Stomach (tissue), 9 donors: ENCODE measurements around the gene TTC7B. TPM values are rescaled to one million over a fixed set of nuclear protein-coding genes. Genes with fewer than 3 reads are reported as not detected.

Experiments used
- DNase-seq, 2 donors: peaks; one replicate each; pipeline versions ENCODE4 v3.0.0 to v3.0.0-alpha.2; 2013 to 2019
- H3K27ac ChIP-seq, 5 donors: fragments of 200-600 bp in 4 of 5; sonication (generic) in 4 of 5; one replicate each; pipeline ENCODE4 v1.5.1; 2013 to 2019; ENCODE audit warnings: mild to moderate bottlenecking in 1 of 5, moderate library complexity in 1 of 5
- H3K27me3 ChIP-seq, 3 donors: fragments of 200-600 bp; sonication (generic); one replicate each; pipeline ENCODE4 v1.5.1; 2017 to 2019; ENCODE audit warnings: mixed run types in 1 of 3
- H3K36me3 ChIP-seq, 4 donors: fragments of 200-600 bp; sonication (generic); 1 replicate in 3 of 4; 2 replicates in 1 of 4; pipeline ENCODE4 v1.5.1; 2016 to 2019
- H3K4me1 ChIP-seq, 4 donors: fragments of 200-600 bp; sonication (generic); one replicate each; pipeline ENCODE4 v1.5.1; 2016 to 2019
- H3K4me3 ChIP-seq, 4 donors: fragments of 200-600 bp; sonication (generic) in 3 of 4; one replicate each; pipeline ENCODE4 v1.5.1; 2016 to 2019; ENCODE audit warnings: mild to moderate bottlenecking in 1 of 4
- H3K9me3 ChIP-seq, 4 donors: fragments of 200-600 bp; sonication (generic); one replicate each; pipeline ENCODE4 v1.5.1; 2016 to 2019
- EP300 ChIP-seq: sonication (generic); formaldehyde crosslinking; IDR thresholded peaks from one replicate; pipeline ENCODE4 v1.6.1; 2017; ENCODE audit warnings: antibody characterized with exemption
- POLR2A ChIP-seq, 4 donors: fragments of 450-650 bp; IDR thresholded peaks; one replicate each; pipeline ENCODE4 v1.6.1; 2016; ENCODE audit warnings: antibody characterized with exemption in 4 of 4, control low read depth in 2 of 4, mild to moderate bottlenecking in 1 of 4, moderate library complexity in 1 of 4
- POLR2AphosphoS5 ChIP-seq, 3 donors: sonication (generic); formaldehyde crosslinking; IDR thresholded peaks; one replicate each; pipeline ENCODE4 v1.6.1; 2016; ENCODE audit warnings: antibody characterized with exemption in 3 of 3
- WGBS, 5 donors: extraction: QIAGEN DNeasy Blood & Tissue Kit in 3 of 5; methylation state at CpG; one replicate each; pipeline versions ENCODE4 v1.1.5 to v1.1.7; 2013 to 2018; 5-methylcytosine and 5-hydroxymethylcytosine counted together
- intact Hi-C: fragments of 100-400 bp; cut with DNase I; formaldehyde crosslinking; loops from one replicate; pipeline ENCODE4 v1.15.1; 2023; ENCODE audit warnings: low total_unique reads
- polyA plus RNA-seq, 3 donors: library from polyadenylated mRNA; stranded (reverse); fragments of 200-250 nt; gene quantifications; one replicate each; pipeline ENCODE4 v1.2.3, GENCODE V29; 2013
- total RNA-seq, 5 donors: library from RNA; depleted of rRNA; stranded (reverse); fragments of >200 nt; gene quantifications; one replicate each; pipeline versions ENCODE4 v1.1.0 to v1.2.3, GENCODE V29; 2014 to 2016
- TF ChIP-seq, protein P1 (sequence below), 7 experiments: fragments of 450-650 bp in 4 of 7; fragments of 200-600 bp in 3 of 7; sonication (generic) in 3 of 7; IDR thresholded peaks; one replicate each; pipeline ENCODE4 v1.5.1; 2016 to 2019; ENCODE audit warnings: antibody characterized with exemption in 7 of 7, control low read depth in 2 of 7, mild to moderate bottlenecking in 1 of 7
- donor health status: healthy with polysubstance abuse.
- donor health status: Bipolar disorder and iron deficiency.
- donor health status: healthy.

TTC7B gene
- total and polyA plus RNA-seq, 8 donors = 6.8 to 110 (median 17.7) TPM

DNA sequence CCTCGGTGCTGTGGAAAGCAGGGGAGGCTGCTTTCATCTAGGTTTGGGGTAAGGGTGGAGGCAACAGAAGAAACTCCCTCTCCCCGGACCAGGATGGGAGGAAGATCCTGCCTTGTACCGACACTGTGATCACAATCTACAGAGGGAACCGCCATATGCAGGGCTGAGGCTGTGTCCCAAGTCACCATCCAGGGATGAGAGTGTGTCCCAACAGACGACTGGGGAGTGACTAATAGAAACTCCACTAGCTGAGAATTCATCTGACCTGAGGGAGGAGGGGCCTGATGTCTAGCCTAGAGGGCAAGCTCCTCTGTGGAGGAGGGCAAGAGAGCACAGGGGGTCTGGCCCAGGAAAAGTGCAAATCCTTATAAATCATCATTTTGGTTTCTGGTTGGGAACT, 247.0 kb downstream of the TTC7B start:
- TF ChIP-seq EP300 (no peak), POLR2AphosphoS5 (IDR thresholded peaks at IDR 0.05) (no peak), POLR2A (IDR thresholded peaks at IDR 0.05) (no peak)
- TF ChIP-seq, protein P1, sequence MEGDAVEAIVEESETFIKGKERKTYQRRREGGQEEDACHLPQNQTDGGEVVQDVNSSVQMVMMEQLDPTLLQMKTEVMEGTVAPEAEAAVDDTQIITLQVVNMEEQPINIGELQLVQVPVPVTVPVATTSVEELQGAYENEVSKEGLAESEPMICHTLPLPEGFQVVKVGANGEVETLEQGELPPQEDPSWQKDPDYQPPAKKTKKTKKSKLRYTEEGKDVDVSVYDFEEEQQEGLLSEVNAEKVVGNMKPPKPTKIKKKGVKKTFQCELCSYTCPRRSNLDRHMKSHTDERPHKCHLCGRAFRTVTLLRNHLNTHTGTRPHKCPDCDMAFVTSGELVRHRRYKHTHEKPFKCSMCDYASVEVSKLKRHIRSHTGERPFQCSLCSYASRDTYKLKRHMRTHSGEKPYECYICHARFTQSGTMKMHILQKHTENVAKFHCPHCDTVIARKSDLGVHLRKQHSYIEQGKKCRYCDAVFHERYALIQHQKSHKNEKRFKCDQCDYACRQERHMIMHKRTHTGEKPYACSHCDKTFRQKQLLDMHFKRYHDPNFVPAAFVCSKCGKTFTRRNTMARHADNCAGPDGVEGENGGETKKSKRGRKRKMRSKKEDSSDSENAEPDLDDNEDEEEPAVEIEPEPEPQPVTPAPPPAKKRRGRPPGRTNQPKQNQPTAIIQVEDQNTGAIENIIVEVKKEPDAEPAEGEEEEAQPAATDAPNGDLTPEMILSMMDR (IDR thresholded peaks at IDR 0.05) = no peak
- Histone ChIP-seq H3K9me3 (no peaks in the 10 kb centered on the region), H3K4me3 (no peak overlapping the region), H3K36me3 (peaks cover 0 to 33% (median 19%) of the 10 kb centered on the region in 4 donors), H3K4me1 (peaks cover 0 to 43% (median 10%) of the 10 kb centered on the region in 4 donors), H3K27me3 (no peaks in the 10 kb centered on the region), H3K27ac (peak overlapping the region in 2 of 5 donors; percentile 19 to 77)
- WGBS, 5 donors = 72 to 86% (median 85%) methylated on average over 5 of the region's 5 CpGs
- intact Hi-C loops = no loop called here
- no peak for DNase-seq

DNA sequence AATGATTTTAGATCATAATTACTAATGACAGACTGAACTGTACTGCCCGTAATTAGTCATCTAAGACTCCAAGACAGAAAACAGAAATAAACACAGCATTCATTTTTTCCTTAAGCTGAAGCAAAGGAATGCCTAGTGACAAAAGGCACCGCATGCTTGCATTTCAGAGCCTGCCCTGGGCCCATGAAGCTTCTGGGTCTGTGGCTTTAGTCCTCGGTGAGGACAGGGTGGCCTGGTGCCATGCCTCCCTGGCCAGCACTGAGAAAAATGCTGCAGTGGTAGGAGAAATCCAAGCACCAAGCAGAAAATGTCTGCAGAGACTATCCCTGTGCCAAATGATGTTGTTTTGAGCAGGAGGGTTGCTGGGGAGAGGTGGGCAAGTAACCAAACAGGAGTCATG, 247.8 kb downstream of the TTC7B start:
- Histone ChIP-seq H3K36me3 (peaks cover 0 to 33% (median 19%) of the 10 kb centered on the region in 4 donors), H3K27me3 (no peaks in the 10 kb centered on the region), H3K4me1 (peaks cover 0 to 38% (median 8%) of the 10 kb centered on the region in 4 donors), H3K4me3 (no peak overlapping the region), H3K9me3 (no peaks in the 10 kb centered on the region), H3K27ac (peak overlapping the region in 3 of 5 donors; percentile 2 to 77 (median 52))
- no peak for DNase-seq
- no peak for TF ChIP-seq POLR2A (IDR thresholded peaks at IDR 0.05)
- no peak for TF ChIP-seq EP300
- no peak for TF ChIP-seq POLR2AphosphoS5 (IDR thresholded peaks at IDR 0.05)
- TF ChIP-seq, protein P1 (IDR thresholded peaks at IDR 0.05) = no peak
- WGBS, 5 donors = 57 to 89% (median 82%) methylated on average over 3 of the region's 3 CpGs
- intact Hi-C loops = no loop called here

GRCh38 chr14:90567991-90568390, 248.2 kb downstream of the TTC7B start:
- Histone ChIP-seq H3K27ac (peak overlapping the region in 3 of 5 donors; percentile 2 to 77 (median 52)), H3K4me3 (no peak overlapping the region), H3K9me3 (no peaks in the 10 kb centered on the region), H3K27me3 (no peaks in the 10 kb centered on the region), H3K36me3 (peaks cover 0 to 33% (median 19%) of the 10 kb centered on the region in 4 donors), H3K4me1 (peaks cover 0 to 38% (median 8%) of the 10 kb centered on the region in 4 donors)
- no peak for DNase-seq
- 63 to 92% (median 83%) methylated on average over 7 of the region's 7 CpGs for WGBS, 5 donors
- intact Hi-C loops = no loop called here
- no peak for TF ChIP-seq POLR2AphosphoS5 (IDR thresholded peaks at IDR 0.05)

- no peak for TF ChIP-seq POLR2A (IDR thresholded peaks at IDR 0.05)
- TF ChIP-seq EP300 = no peak
- TF ChIP-seq, protein P1 (IDR thresholded peaks at IDR 0.05) = no peak
- TF ChIP-seq POLR2AphosphoS5 (IDR thresholded peaks at IDR 0.05) = no peak
Measured at GRCh38 chr14:90567191-90567590, 249.0 kb downstream of the TTC7B start.

GRCh38 chr14:90566481-90566880, 249.7 kb downstream of the TTC7B start:
- peak overlapping the region in 1 of 5 donors; percentile 77 for H3K27ac ChIP-seq
- H3K27me3 ChIP-seq = no peaks in the 10 kb centered on the region
- intact Hi-C loops = no loop called here
- peaks cover 0 to 24% (median 14%) of the 10 kb centered on the region in 4 donors for H3K36me3 ChIP-seq
- peaks cover 0 to 49% (median 8%) of the 10 kb centered on the region in 4 donors for H3K4me1 ChIP-seq
- TF ChIP-seq POLR2AphosphoS5 (IDR thresholded peaks at IDR 0.05) (no peak), POLR2A (IDR thresholded peaks at IDR 0.05) (no peak), EP300 (no peak)
- TF ChIP-seq, protein P1 (IDR thresholded peaks at IDR 0.05) = no peak
- H3K9me3 ChIP-seq = no peaks in the 10 kb centered on the region
- no peak overlapping the region for H3K4me3 ChIP-seq
- WGBS, 5 donors = 81 to 97% (median 96%) methylated on average over 4 of the region's 4 CpGs
- DNase-seq = no peak

More at GRCh38 chr14:90567191-90567590, 249.0 kb downstream of the TTC7B start:
- intact Hi-C loops = no loop called here
- H3K27ac ChIP-seq = peak overlapping the region in 1 of 5 donors; percentile 77
- H3K36me3 ChIP-seq = peaks cover 0 to 31% (median 18%) of the 10 kb centered on the region in 4 donors
- H3K27me3 ChIP-seq = no peaks in the 10 kb centered on the region
- WGBS, 5 donors = 89 to 95% (median 94%) methylated on average over 11 of the region's 11 CpGs
- DNase-seq = no peak
- H3K4me3 ChIP-seq = no peak overlapping the region
- H3K4me1 ChIP-seq = peaks cover 0 to 44% (median 8%) of the 10 kb centered on the region in 4 donors
- no peaks in the 10 kb centered on the region for H3K9me3 ChIP-seq
